Hepatocyte (in vitro differentiated cells): Measurements from ENCODE around the gene FYN.

Experiments
- EZH2 ChIP-seq: fragments of 200-600 bp; sonication (generic); IDR thresholded peaks from 2 replicates; pipeline ENCODE4 v1.6.1; 2016; ENCODE audit warnings: antibody characterized with exemption, mild to moderate bottlenecking, borderline replicate concordance
- EZH2phosphoT487 ChIP-seq: fragments of 200-600 bp; sonication (generic); IDR thresholded peaks from one replicate; pipeline ENCODE4 v1.6.1; 2018; ENCODE audit warnings: antibody characterized with exemption, mild to moderate bottlenecking, low read depth, moderate library complexity; ENCODE audit not compliant: unreplicated experiment, severe bottlenecking
- TF ChIP-seq, protein P1 (sequence below): fragments of 200-600 bp; sonication (generic); IDR thresholded peaks from 2 replicates; pipeline ENCODE4 v1.5.1; 2016; ENCODE audit warnings: antibody characterized with exemption, mild to moderate bottlenecking; ENCODE audit not compliant: poor library complexity

DNA sequence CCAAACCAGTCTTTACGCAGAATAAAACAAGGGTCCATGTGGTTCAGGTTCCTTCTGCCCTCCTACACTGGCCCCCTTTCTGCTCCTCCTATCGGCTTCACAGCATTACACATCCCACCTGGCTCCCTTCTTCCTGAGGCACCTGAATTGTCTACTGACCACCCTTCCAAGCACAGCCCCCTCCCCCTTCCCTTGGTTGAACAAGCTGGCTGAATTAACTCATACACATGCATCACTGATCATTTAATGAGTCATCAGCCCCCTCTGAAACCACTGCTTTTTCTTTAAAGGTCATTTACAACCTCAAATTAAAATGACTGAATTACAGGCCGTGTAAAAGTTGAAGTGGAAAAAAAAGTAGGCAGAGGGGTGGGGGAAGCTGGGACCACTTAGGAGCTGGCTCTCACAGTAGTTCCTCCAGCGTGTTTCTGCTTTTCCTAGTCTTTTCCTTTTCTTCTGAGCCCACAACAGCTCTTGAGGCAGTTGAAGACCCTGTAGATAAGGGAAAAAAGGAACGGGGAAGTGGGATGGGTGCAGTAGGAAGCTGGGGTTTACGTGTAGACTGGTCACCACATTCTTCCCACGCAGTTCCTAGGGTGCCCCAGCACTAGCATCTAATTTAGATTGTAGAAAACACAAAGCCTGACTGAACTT, 67.6 kb downstream of the FYN start:
- TF ChIP-seq, protein P1, sequence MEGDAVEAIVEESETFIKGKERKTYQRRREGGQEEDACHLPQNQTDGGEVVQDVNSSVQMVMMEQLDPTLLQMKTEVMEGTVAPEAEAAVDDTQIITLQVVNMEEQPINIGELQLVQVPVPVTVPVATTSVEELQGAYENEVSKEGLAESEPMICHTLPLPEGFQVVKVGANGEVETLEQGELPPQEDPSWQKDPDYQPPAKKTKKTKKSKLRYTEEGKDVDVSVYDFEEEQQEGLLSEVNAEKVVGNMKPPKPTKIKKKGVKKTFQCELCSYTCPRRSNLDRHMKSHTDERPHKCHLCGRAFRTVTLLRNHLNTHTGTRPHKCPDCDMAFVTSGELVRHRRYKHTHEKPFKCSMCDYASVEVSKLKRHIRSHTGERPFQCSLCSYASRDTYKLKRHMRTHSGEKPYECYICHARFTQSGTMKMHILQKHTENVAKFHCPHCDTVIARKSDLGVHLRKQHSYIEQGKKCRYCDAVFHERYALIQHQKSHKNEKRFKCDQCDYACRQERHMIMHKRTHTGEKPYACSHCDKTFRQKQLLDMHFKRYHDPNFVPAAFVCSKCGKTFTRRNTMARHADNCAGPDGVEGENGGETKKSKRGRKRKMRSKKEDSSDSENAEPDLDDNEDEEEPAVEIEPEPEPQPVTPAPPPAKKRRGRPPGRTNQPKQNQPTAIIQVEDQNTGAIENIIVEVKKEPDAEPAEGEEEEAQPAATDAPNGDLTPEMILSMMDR = no peak
- TF ChIP-seq EZH2 (no peak), EZH2phosphoT487 (no peak)
